Measurements from ENCODE around the gene PRPF4.
"Not testable (repeated sequence)": the region's sequence is repeated elsewhere in the genome, so short reads cannot be mapped to it uniquely, and the experiment has no call there.

The PRPF4 gene

DNA sequence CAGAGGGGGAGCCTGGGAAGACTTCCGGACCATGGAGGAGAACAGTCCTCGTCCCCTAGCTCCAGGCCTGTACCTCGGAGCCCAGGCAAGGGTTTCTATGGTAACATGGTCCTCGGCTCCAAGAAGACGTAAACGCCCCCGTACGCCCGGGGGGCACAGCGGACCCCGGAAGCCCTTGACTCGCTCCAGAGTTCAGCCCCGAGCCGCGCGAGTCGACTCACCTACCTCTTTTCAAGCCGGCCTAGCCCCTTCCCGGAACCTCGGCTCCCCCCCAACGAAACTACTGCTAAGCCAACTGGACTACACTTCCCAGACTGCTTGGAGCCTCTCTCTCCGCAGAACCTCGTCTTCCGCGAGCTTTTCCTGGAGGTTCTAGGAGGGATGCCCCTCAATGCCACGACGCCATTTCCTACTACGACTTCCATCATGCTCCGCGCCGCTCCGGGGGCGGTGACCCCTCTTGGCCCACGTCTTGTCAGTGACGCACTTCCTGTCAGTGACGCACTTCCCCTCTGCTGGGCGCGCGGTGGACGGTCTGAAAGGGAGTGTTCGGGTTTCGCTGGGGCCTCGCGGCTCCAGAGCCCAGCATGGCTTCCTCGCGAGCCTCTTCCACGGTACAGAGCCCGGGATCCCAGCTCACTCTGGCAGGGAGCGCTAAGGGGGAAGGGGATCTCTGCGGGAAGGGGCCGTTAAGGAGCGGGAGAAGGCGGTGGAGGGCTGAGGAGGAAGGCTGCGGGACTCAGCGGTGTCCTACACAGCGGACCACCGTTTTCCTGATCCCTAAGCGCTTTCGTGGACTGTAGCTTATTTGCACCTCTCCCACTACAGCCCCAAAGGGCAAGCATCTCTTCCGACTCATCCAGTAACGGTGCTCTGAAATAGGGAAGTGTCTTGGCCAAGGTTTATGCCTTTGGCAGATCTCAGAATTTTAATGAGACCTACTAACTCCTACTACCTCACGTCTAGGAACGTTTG is at the start of gene PRPF4, which contains the start of gene CDC26:
Gene PRPF4 (plus strand): TSS at position 502 of the 975 bp plus-strand sequence. CDS start 86 bp downstream, at position 588.
Gene CDC26 (minus strand): TSS at position 416 of the 975 bp plus-strand sequence. CDS start 3,065 bp downstream, outside the sequence.
- DNase-seq = peak; percentile 98

DNA sequence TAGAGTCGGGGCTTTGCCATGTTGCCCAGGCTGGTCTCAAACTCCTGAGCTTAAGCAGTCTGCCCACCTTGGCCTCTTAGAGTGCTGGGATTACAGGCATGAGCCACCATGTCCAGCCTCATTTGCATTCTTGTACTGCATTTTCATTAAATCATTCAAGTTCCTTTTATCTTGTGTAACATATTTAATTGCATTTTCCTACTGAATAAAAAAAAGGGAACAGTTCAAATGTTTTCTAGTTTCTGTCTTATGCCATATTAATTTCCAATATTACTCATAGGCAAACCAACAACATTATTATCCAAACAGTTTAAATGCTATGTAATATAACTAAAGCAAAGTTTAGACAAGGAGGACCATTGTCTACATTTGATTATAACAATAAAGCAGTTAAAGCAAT is 48.0 kb upstream of the PRPF4 start:
- DNase-seq = no peak

DNA sequence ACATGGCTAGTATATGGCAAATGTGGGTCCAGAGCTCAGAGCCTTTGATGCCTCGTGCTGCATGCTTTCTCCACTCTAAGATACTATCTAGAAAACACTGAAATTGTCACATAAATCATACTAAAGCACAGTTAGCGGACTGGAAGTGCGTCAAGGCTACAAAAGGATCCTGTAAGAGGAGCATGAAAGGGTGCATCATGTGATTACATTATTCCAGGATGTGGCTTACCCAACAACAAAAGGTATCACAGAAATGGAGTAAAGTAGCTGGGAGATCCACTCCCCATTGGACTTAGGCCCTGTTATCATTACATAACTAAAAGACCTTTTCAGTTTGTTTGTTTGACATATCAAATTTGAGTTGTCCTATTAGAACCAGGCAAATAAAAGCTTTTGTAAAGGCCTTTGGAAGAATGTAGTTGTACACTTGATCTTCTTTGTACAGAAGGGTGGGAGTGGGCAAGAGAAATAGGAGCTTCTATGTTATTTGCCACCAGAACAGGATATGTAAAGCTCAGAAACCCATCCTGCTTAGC is 47.3 kb upstream of the PRPF4 start:
- DNase-seq = no peak

DNA sequence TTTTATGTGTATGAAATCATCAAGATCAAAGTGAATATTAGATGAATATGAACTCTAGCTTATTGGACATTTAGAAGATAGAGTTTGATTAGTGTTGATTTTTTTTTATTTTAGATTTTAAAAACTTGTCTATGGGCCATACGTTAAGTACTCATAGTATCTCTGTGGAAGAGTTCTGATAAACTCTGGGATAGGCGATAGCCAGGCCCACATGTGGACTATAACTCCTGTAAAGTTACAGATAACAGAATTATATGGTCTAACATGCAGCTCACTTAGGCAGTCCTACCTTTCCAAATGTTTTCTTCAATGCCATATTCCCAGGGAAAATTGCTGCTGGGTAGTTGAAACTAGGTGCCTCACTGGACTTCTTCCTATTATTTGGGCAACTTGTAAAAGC is 43.8 kb upstream of the PRPF4 start:
- no peak for DNase-seq

DNA sequence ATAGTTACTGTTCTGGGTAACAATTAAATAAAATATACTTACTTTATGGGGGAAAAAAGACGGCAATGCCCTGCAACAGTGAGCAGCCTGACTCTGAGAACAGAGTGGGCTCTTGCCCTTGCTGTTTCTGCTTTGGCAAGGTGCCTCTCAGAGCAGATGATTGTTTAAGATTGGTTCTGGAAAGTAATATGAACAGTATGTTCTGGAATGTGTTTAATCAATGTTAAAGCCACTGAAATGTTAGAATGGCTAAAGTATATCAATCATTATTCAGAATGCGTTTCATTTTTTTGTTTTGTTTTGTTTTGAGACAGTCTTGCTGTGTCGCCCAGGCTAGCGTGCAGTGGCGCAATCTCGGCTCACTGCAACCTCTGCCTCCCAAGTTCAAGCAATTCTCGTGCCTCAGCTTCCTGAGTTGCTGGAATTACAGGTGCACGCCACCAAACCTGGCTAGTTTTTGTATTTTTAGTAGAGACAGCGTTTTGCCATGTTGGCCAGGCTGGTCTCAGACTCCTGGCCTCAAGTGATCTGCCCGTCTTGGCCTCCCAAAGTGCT is 39.7 kb upstream of the PRPF4 start:
- not testable (repeated sequence) for DNase-seq

DNA sequence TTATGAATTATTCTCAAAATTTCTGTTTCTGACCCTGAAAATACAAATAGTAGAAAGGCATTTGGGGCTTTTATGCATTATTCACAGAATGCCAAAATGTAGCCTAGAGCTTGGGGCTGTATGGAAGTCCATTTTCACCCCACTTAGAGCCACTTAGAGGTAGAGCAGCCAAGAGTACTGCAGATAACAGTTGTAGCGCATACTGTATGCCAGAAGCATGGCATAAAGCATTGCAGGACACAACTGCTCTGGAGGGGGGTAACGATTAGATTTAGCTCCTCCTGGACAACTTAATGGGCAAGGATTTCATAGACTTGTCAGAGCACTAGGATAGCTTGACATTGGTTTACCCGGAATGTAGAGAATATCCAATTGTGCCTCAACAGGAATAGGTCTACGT is 38.4 kb upstream of the PRPF4 start:
- no peak for DNase-seq

DNA sequence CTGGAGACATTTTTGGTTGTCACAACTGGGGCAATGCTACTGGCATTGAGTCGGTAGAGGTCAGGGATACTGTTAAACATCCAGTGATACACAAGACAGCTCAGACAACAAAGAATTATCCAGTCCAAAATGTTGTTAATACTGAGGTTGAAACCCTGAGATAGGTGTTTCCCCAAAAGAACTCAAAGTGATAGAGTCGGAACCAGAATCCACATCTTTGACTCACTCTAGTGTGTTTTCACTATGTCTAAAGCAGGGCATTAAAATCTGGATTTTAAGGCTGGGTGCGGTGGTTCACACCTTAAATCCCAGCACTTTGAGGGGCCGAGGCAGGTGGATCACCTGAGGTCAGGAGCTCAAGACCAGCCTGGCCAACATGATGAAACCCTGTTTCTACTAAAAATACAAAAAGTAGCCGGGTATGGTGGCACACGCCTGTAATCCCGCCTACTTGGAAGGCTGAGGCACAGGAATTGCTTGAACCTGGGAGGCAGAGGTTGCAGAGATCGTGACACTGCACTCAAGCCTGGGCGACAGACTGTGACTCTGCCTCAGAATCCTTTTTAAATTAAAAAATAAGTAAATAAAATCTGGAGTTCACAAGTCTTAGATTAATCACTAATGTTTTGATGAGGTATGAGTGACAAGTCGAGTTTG is 37.1 kb upstream of the PRPF4 start:
- no peak for DNase-seq

DNA sequence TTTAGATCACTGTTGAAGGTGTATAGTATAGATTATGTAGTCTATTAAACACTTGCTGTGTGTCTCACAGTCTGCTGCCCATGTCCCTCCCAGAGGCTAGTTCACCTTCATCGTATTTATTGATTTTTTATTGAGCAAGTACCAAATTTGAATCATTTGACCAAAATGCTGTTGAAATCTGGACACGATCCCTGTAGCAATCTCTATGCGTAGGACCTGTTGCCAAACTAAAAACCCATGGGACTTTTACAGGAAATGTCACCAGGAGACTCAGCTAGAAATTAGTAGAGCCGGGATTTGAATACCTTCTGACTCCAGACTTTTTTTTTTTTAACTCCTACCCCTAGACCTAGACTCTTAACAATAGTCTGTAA is 36.6 kb upstream of the PRPF4 start:
- no peak for DNase-seq

DNA sequence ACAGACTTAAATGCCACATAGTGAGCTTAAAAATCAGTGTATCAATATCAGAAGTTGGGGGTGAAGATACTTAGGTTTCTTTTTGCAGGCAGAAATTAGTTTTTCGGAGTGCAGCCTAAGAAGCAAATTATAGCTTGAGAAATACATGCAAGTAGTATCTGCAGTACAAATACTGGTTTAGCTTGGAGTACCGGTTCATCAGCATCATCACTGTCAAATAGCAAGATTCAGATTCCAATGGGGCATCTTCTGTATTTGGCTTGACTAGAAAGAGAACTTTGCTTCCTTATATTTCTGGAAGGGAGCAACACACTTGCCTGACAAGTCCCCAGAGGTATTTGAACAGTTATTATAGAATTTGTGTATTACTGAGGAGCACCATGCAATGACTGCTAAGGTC is 34.3 kb upstream of the PRPF4 start:
- DNase-seq = no peak

DNA sequence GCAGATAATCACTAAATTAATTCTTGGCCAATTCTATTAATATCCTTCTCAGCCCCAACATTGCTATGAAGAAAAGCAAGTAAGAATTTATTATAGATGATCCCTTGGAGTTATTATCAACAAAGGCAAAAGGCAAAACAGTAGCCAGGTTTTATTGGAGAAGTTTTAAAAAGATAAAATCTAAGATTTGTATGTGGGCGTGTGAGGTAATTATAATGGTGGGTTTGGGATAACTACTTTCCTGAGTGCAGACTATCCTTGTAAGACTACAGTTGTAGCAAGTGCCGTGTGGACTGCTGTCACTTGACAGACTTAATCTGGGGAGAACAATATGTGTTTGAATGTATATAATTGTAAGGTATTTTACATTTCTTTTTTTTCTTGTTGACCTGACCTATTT is 30.9 kb upstream of the PRPF4 start:
- no peak for DNase-seq

DNA sequence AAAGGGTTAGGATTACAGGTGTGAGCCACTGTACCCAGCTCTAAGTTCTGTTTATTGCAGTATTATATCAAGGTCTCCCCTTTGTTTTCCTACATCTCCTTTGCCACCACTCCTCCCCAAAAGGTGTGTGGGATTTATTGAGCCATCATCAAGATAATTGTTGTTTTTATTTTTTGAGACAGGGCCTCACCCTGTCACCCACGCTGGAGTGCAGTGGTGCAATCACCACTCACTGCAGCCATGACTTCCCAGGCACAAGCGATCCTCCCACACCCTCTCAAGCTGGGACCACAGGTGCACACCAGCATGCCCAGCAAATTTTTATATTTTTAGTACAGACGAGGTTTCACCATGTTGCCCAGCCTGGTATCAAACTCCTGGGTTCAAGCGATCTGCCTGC is 29.6 kb upstream of the PRPF4 start:
- no peak for DNase-seq

DNA sequence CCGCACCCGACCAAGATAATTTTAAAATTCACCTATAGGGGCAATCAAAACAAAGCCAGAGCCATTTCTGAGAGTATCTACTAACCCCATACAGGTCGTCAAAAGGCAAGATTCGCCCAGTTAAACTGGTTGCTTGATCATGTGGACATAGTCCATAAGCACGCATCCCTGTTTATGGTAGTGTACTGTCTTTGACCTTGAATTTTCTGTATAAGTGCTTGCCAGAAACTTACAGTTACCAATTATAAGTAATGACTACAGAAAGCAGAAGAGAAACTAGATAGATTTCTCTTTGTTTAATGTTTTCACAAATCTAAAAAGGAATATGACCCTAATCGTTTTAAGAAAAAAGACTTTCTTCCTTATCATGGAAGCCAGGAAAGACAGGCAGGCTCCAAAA is 28.5 kb upstream of the PRPF4 start:
- no peak for DNase-seq

DNA sequence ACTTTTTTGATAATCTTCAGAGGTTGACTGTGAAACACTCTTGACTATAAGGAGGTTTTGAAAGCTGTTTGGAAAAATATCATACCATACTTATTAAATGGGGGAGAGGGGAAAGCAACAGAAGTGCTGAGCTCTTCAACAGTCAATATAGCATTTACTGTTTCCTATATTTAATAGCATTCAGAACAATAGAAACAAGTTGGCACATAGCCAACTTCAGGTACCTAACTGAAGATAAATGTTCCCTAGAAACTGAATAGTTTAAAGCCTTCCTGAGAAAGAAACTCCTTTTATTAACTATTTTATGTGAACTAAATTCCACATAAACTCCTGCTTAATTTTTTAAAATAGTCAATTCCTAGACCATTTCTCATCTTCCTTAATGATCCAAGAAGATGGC is 27.8 kb upstream of the PRPF4 start:
- no peak for DNase-seq

DNA sequence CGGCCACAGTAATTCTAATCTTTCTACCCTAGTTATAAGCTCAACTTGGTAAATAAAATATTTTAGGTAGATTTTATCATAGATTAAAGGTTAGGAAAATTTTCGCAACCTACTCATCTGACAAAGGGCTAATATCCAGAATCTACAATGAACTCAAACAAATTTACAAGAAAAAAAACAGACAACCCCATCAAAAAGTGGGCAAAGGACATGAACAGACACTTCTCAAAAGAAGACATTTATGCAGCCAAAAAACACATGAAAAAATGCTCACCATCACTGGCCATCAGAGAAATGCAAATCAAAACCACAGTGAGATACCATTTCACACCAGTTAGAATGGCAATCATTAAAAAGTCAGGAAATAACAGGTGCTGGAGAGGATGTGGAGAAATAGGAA is 25.8 kb upstream of the PRPF4 start:
- DNase-seq = not testable (repeated sequence)

DNA sequence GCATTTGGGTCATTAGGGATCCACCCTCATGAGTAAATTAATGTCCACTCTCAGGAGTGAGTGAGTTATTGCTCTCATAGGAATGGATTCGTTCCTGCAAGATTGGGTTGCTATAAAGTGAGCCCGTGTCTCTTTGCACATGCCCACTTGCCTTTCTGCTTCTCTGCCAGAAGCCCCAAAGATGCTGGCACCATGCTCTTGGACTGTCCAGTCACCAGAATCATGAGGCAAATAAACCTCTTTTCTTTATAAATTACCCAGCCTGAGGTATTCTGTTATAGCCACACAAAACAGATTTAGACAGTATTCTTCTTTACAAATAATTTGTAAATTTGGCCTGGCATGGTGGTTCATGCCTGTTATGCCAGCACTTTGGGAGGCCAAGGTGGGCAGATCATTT is 24.7 kb upstream of the PRPF4 start:
- no peak for DNase-seq

DNA sequence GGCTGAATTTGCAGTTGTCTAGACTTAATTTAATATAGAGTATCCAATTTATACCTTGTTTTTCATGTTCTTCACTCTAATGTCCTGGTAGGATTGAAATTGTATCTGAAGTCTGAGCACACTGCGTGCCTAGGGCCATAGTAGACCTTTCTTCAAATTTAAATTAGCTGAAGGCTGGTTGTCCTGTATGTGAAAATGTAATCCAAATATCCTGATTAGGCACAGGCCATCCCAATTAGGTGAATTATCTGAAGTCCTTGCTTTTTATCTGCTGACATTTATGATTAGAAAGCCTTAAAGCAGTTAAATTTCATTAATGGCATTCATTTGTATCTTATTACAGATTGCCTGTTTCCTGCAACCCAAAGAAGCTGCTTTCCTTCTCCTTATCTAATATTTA is 20.5 kb upstream of the PRPF4 start:
- DNase-seq = no peak

DNA sequence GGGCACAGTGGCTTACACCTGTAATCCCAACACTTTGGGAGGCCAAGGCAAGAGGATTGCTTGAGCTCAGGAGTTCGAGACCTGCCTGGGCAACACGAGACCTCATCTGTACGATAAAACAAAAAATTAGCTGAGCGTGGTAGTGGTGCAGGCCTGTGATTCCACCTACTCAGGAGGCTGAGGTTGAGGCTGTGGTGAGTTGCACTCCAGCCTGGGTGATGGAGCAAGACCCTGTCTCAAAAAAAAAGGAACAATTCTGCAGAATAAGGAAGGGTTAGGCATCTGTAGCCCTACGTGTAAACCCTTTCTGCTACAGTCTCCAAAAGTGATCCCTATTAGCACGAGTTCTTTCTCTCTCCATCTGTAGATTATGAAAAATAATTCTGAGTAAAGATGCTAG is 20.0 kb upstream of the PRPF4 start:
- DNase-seq = no peak

DNA sequence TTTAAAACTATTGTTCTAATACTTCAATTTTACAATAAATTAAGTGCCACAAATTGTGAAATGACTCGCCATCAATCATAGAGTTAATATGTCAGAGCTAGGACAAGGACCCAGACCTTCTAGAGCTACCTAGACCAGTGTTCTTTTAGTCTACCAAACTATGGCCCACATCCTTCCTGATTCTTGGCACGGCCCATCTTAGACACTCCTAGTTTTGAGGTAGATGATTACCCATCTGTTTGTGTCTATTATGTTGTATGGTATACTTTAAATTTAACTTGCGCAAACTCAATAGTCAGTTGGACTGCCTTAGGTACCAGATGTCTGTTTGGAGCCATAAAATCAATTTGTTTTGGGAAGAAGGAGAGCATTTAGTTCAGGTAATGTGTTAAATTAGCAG is 17.6 kb upstream of the PRPF4 start:
- DNase-seq = no peak

DNA sequence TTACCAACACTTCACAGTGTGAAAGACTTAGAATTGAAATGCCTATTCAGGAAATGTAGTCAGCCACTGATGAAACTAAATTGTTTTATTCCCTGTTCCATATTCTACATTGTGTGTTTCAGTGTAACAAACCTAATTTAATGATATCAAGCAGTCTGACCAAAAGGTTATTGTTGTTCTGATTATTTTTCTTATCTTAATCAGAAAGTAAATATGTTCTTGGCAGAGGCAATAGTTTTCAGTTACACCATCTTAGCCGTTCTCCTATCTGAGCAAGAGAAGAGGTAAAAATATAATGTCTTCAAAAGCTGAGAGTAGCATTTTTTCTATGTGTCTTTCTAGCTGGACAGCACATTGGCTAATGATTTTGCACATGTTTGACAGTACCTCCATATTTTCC is 17.2 kb upstream of the PRPF4 start:
- no peak for DNase-seq

DNA sequence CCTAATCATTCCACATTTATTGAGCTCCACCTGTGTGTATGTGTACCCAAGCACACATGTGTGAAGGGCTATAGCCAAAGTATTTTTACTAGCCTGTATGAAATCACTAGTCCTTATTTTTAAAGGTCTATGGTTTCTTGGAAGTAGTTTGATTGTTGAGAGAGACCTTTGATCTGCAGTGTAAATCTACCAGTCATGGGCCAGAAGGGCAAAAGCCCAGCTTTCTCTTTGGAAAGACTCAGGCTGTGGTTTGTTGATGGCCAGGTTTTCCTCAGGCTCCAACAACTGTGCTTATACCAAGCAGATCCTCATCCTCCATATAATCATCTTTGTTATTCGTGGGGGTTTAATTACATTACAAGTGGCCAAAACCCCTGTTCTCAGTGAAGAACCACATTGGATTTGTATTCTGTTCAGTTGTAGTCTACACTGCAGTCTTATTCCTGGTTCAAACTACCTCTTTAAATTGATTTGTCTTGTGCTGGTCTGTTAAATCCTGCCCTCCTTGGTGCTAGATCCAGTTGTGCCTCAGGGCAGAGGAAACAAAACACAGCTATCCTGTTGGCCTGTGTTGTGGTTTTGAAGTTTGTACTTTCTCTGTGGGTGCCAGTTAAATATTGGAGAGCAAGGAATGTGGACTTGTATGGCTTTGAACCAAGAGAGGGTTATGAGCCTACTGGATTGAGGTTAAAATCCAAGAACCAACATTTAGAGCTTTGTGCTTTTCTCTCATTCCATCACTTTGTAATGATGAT is 13.4 kb upstream of the PRPF4 start:
- DNase-seq = no peak

DNA sequence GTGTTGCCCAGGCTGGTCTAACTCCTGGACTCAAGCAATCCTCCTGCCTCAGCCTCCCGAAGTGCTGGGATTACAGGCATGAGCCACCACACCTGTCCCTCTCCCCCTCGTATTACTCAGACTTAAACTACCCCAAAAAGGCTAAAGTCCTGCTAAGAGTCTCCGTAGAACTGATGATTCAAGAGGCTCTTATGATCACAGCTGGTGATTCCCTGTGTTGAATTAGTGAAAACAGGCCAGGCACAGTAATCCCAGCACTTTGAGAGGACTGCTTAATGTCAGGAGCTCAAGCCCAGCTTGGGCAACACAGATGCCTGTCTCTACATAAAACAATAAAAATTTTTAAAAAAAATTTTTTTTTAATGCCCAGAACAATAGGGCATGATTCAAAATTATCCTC is 9.3 kb upstream of the PRPF4 start:
- DNase-seq = no peak

DNA sequence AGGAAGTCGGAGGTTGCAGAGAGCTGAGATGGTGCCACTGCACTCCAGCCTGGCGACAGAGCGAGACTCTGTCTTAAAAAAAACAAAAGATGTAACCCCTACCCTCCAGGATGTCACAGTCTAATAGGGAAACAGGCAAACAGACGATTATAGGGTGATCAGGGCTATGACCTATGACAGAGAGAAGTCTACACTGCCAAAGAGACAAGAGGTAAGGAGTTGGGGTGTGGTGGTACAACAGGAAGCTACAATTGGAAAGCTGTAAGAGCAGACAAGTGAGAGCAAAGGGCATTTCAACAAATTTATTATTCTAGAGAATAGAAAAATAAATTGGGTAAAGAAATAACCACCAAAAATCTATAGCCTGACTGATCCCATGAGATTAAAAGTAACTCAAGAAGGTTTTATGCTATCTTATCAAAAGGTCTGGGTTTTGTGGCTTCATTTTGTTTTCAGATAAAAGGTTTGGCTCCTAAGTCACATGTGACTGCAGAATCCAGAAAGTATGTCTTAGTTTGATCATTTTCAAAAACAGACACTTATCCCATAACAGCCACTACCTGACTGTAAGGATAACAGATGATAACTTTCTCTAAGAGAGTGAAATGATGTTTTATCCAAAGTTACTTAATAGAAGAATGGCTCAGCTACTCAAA is 7.4 kb upstream of the PRPF4 start:
- DNase-seq = no peak

Data from kidney glomerular epithelial cell (primary cell).